ENCODE results near the gene ARHGEF18.
"Not testable (repeated sequence)": the region's sequence is repeated elsewhere in the genome, so short reads cannot be mapped to it uniquely, and the experiment has no call there.

ARHGEF18 gene

GRCh38 chr19:7348587-7349230 lies at the start of gene ARHGEF18:
ARHGEF18 (plus strand) TSS chr19:7348937; CDS start chr19:7362891, 13,954 bp downstream.
- DNase-seq = no peak

- DNase-seq = no peak
Observed at GRCh38 chr19:7301525-7301924, 47.2 kb upstream of the ARHGEF18 start.

GRCh38 chr19:7303470-7303869 lies 45.3 kb upstream of the ARHGEF18 start:
- no peak for DNase-seq

GRCh38 chr19:7304200-7304599 lies 44.5 kb upstream of the ARHGEF18 start:
- DNase-seq = no peak

- no peak for DNase-seq
Observed at GRCh38 chr19:7307590-7308218, 41.0 kb upstream of the ARHGEF18 start.

GRCh38 chr19:7308327-7308726 lies 40.4 kb upstream of the ARHGEF18 start:
- DNase-seq = not testable (repeated sequence)

- DNase-seq = no peak
Observed at GRCh38 chr19:7311911-7312310, 36.8 kb upstream of the ARHGEF18 start.

- no peak for DNase-seq
Observed at GRCh38 chr19:7312816-7313215, 35.9 kb upstream of the ARHGEF18 start.

- DNase-seq = no peak
Observed at GRCh38 chr19:7318176-7318575, 30.6 kb upstream of the ARHGEF18 start.

- DNase-seq = no peak
Observed at GRCh38 chr19:7326105-7326877, 22.4 kb upstream of the ARHGEF18 start.

- no peak for DNase-seq
Observed at GRCh38 chr19:7327802-7328201, 20.9 kb upstream of the ARHGEF18 start.

- DNase-seq = no peak
Observed at GRCh38 chr19:7328647-7329046, 20.1 kb upstream of the ARHGEF18 start.

GRCh38 chr19:7331446-7331845 lies 17.3 kb upstream of the ARHGEF18 start:
- no peak for DNase-seq

GRCh38 chr19:7333198-7334118 lies 15.3 kb upstream of the ARHGEF18 start:
- DNase-seq = no peak

- DNase-seq = no peak
Observed at GRCh38 chr19:7336321-7336973, 12.3 kb upstream of the ARHGEF18 start.

GRCh38 chr19:7337380-7338194 lies 11.2 kb upstream of the ARHGEF18 start:
- no peak for DNase-seq

- DNase-seq = peak; percentile 72 to 79
Observed at GRCh38 chr19:7340959-7341837, 7.5 kb upstream of the ARHGEF18 start.

GRCh38 chr19:7342143-7342542 lies 6.6 kb upstream of the ARHGEF18 start:
- no peak for DNase-seq

- DNase-seq = no peak
Observed at GRCh38 chr19:7346488-7346971, 2.2 kb upstream of the ARHGEF18 start.

GRCh38 chr19:7346997-7347396 lies 1.7 kb upstream of the ARHGEF18 start:
- not testable (repeated sequence) for DNase-seq

All from NCI-H2081 (cell line).